HG02623 (cell line): ENCODE measurements around the gene FAT1.
"Not testable (repeated sequence)": the region's sequence is repeated elsewhere in the genome, so short reads cannot be mapped to it uniquely, and the experiment has no call there.

Experiments
- ATAC-seq: cut with Tn5 transposase; IDR thresholded peaks from one replicate; pipeline ENCODE4 v1.9.1; 2021; ENCODE audit warnings: moderate library complexity; ENCODE audit not compliant: unreplicated experiment

Gene FAT1

GRCh38 chr4:186666750-186667149 lies 56.9 kb downstream of the FAT1 start:
- no peak for ATAC-seq

DNA sequence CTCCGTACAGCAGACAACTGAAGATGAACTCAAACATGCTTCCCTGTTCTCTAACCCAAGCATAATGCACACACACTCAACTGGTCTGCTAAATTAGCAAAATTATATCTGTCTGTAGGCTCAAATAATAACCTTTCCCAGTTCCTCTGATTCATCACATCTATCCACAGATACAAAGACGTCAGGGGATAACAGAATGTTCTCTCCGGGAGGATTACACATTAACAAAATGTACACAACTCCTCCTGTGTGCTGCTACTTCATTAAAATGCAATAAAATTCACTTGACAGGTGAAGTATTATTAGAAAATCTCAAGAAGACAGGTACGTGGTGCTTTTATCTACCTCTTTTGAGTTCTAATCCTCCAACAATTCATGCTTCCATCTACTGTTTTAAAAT lies 57.4 kb downstream of the FAT1 start:
- ATAC-seq = no peak

DNA sequence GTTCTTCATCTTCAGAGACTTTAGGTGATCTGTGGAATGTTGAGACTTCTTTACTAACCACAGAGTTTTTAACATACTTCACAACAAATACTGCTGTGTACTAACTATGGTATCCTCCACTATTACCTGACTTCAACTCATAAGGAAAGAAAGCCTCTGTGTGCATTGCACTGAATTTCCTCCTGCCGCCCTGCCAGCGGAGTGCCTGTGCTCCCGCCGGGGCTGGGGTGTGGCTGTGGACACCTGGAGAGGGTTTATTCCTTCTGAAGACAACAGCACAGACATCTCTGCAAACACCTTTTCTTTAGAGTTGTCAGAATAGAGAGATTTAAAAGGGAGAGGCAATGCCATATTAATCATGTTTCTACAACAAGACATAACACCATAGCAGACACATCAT lies 63.3 kb downstream of the FAT1 start:
- ATAC-seq = no peak

GRCh38 chr4:186659935-186660334 lies 63.7 kb downstream of the FAT1 start:
- ATAC-seq = no peak

DNA sequence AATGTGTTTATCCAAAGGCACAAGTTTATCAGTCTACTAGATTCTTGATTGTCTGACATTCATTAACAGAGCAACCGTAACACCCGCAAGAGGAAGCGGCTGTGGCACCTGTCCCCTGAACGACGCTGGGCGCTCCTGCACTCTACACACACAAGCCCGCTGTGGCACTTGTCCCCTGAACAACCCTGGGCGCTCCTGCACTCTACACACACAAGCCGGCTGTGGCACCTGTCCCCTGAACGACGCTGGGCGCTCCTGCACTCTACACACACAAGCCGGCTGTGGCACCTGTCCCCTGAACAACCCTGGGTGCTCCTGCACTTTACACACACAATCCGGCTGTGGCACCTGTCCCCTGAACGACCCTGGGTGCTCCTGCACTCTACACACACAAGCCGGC lies 64.2 kb downstream of the FAT1 start:
- ATAC-seq = not testable (repeated sequence)

DNA sequence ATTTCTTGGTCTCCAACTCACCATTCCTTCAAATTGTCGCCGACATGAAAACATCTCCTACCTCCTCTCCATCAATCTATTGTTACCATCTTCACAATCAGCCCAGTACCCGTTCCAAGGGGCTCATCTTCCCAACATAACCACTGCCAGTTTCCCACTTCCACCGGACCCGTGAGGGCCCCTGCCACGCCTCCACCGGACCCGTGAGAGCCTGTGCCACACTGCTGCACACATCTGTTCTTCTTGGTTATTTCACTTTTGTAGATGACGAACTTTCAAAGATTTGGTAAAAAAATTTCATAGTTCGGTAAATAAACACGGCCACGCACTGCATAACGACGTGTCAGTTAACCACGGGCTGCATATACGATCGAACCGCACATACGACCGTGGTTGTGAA lies 65.0 kb downstream of the FAT1 start:
- no peak for ATAC-seq

DNA sequence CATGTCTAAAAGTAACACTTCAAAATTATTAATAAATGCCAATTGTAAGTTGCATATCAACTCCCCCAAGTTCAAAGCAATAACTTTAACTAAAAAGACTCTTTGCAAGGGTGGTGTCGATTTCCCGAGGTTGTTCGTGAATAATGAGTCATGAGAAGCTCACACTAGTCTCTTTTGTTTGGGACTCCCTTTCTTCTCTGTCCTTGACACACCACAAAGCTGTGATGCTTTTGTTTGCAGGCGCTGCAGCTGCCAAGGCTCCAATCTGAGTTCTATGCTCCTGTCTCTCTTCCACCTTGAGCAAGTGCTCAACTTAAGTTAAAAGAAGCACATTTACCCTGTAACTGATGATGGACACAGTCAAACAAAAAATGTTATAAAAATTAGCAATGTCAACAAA lies 65.9 kb downstream of the FAT1 start:
- no peak for ATAC-seq

- ATAC-seq = no peak
Observed at GRCh38 chr4:186653969-186654368, 69.7 kb downstream of the FAT1 start.

- ATAC-seq = no peak
Observed at GRCh38 chr4:186651624-186652023, 72.0 kb downstream of the FAT1 start.

DNA sequence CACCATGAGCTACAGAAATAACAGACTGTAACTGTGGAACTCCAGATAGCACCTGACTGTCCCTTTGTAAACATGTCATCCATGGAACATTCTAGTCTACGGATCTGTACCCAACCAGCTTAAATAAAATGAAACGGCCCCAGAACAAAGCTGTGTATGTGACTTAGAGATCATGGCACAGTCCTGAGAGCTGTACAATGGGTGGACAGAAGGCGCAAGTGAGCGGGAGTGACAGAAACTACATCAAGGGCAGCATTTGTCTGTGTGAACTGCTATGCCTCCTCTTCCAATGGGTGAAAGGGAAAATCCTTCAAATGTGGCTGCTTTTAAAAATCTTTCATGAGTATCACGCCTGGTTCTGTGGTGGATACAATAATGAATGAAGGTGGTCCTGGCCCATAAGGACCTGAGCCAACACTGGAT lies 72.5 kb downstream of the FAT1 start:
- ATAC-seq = no peak

- no peak for ATAC-seq
Observed at GRCh38 chr4:186650401-186651180, 73.1 kb downstream of the FAT1 start.

- ATAC-seq = no peak
Observed at GRCh38 chr4:186647821-186648220, 75.8 kb downstream of the FAT1 start.

DNA sequence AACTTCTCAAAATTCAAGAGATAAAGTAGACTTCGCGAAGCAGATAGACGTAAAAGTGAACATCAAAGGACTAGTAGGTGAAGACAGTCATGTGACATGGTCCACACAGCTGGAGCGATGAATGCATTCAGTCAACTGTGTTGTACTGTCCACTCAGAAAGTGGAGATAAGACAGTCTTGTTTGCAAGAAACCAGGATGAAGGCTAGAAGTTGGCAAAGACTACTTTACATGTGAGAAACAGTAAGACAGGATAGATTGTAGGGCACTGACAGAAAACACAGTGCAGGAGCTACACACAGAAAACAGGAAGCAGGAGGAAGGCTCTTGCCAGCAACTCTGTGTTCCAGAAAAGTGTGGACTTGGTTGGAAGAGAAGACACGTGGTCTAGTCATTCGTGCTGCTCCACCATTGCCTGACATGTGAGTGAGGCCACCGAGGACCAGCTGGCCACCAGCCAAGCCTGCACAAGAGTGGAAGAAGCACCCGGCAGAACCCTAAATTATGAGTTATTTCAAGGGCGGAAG lies 78.9 kb downstream of the FAT1 start:
- ATAC-seq = no peak

GRCh38 chr4:186644311-186644638 lies 79.4 kb downstream of the FAT1 start:
- no peak for ATAC-seq

- ATAC-seq = no peak
Observed at GRCh38 chr4:186643501-186644310, 80.0 kb downstream of the FAT1 start.

GRCh38 chr4:186642998-186643397 lies 80.7 kb downstream of the FAT1 start:
- no peak for ATAC-seq

GRCh38 chr4:186642530-186642929 lies 81.1 kb downstream of the FAT1 start:
- no peak for ATAC-seq

DNA sequence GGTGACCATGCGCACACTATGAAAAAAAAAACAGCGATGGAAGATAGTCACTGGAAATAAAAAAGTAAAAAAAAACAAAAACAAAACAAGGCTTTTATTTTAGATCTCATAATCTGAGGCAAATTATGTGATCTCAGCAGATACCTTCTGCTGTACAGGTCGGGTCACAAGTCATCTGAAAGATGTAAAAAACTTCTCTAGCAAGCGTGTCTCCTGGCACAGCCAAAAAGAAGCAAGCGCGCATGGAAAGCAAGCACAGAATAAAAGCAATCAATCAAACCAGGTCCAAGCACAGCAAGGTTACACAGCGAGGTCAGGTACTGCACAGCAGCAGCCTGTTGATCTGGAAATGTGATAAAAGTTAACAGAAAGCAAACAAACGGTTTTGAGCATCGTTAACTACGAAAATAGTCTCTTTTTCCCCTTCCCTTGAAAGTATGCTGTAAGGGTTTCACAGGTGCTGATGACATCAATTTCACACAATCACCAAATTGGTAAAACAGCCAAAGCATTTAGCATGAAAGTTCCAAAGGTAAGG lies 89.0 kb downstream of the FAT1 start:
- no peak for ATAC-seq

DNA sequence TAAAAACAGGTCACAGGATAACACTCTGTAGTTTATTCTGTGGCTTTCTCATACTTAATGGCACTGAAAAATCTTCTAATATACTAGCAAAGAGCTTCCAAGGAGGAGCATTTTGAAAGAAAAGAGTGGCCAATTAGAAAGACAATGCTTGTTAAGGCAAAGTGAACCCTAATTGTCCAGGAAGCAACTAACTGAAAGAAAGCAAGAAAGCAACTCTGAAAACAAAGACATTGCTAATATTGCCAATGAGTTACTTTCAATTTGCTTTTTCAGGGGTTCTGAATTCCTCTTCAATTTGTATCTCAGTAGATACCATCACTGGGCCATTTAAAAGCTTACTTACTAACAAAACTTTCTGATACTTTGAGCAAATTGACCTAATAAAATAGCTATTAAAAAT lies 89.8 kb downstream of the FAT1 start:
- no peak for ATAC-seq

DNA sequence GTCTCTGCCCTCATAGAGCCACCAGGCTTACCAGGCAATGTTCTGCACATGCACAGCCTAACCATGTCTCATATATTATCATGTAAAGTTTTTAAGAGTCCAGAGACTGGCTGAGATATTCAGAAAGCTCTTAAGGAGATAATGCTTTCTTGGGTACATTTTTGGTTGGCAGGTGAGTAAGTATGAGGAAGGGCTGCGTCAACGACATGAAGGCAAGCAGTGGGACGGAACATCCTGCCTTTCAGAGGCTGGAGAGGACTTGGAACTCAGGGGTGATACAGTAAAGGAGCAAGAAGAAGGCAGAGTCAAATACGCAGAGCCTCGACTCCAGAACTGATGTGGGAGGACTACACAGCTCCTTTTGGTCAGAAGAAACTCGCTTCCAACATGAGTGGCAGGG lies 93.5 kb downstream of the FAT1 start:
- ATAC-seq = no peak

GRCh38 chr4:186628058-186628711 lies 95.5 kb downstream of the FAT1 start:
- ATAC-seq = no peak
